ENCODE results near the gene PLAC8L1.

Gene PLAC8L1

GRCh38 chr5:146042628-146043279 lies 62.6 kb downstream of the PLAC8L1 start:
- no peak for DNase-seq

- no peak for DNase-seq
These were observed 64.1 kb downstream of the PLAC8L1 start for GRCh38 chr5:146041180-146041789.

GRCh38 chr5:146040527-146040926 lies 64.8 kb downstream of the PLAC8L1 start:
- DNase-seq, result no peak

- DNase-seq, result no peak
These were observed 66.0 kb downstream of the PLAC8L1 start for GRCh38 chr5:146039420-146039819.

- no peak for DNase-seq
These were observed 70.8 kb downstream of the PLAC8L1 start for GRCh38 chr5:146034605-146035004.

Measured in CD4-positive, alpha-beta T cell treated with Interferon gamma for 1 hour (primary cell).